Endometrial microvascular endothelial cells (primary cell): ENCODE data around the gene ZC3H12D. TPM values are rescaled to one million over a fixed set of nuclear protein-coding genes. Genes with fewer than 3 reads are reported as not detected.
"Not testable (repeated sequence)": the region's sequence is repeated elsewhere in the genome, so short reads cannot be mapped to it uniquely, and the experiment has no call there.

Source experiments
- in situ Hi-C: cut with HindIII; loops from 2 replicates; pipeline ENCODE4 v1.10.0; 2017; ENCODE audit warnings: low sequenced_read_pairs, low pct_unique_long_range_greater_than_20kb; ENCODE audit errors: inconsistent ontology term
- total RNA-seq: library from RNA; depleted of rRNA; stranded (reverse); fragments of >200 nt; gene quantifications from one replicate; pipeline ENCODE4 v1.2.3, GENCODE V29; 2015; ENCODE audit errors: inconsistent ontology term

The ZC3H12D gene
- total RNA-seq, 1 donor from 2014 or later: not detected

GRCh38 chr6:149448821-149449453 lies 35.9 kb downstream of the ZC3H12D start:
- in situ Hi-C loops: no loop called here

GRCh38 chr6:149446791-149447376 lies 37.9 kb downstream of the ZC3H12D start:
- in situ Hi-C loops: no loop called here

- in situ Hi-C loops: no loop called here
These were observed 39.2 kb downstream of the ZC3H12D start for GRCh38 chr6:149445573-149445972.

GRCh38 chr6:149445095-149445466 lies 39.7 kb downstream of the ZC3H12D start:
- in situ Hi-C loops: no loop called here

GRCh38 chr6:149444360-149445094 lies 40.3 kb downstream of the ZC3H12D start:
- in situ Hi-C loops: not testable (repeated sequence)

GRCh38 chr6:149443411-149444181 lies 41.2 kb downstream of the ZC3H12D start:
- in situ Hi-C loops: no loop called here

GRCh38 chr6:149441740-149442139 lies 43.1 kb downstream of the ZC3H12D start:
- in situ Hi-C loops: no loop called here

- in situ Hi-C loops: no loop called here
These were observed 43.8 kb downstream of the ZC3H12D start for GRCh38 chr6:149440735-149441671.

- in situ Hi-C loops: no loop called here
These were observed 45.2 kb downstream of the ZC3H12D start for GRCh38 chr6:149439626-149440025.

GRCh38 chr6:149438855-149439254 lies 46.0 kb downstream of the ZC3H12D start:
- in situ Hi-C loops: no loop called here

GRCh38 chr6:149437212-149437611 lies 47.6 kb downstream of the ZC3H12D start:
- in situ Hi-C loops: no loop called here

- in situ Hi-C loops: no loop called here
These were observed 48.2 kb downstream of the ZC3H12D start for GRCh38 chr6:149436647-149437046.

GRCh38 chr6:149435919-149436586 lies 48.8 kb downstream of the ZC3H12D start:
- in situ Hi-C loops: no loop called here

- in situ Hi-C loops: no loop called here
These were observed 50.9 kb downstream of the ZC3H12D start for GRCh38 chr6:149433881-149434280.

- in situ Hi-C loops: no loop called here
These were observed 51.4 kb downstream of the ZC3H12D start for GRCh38 chr6:149433405-149433804.

- in situ Hi-C loops: no loop called here
These were observed 52.7 kb downstream of the ZC3H12D start for GRCh38 chr6:149431905-149432775.
